ENCODE data around the gene CNTN5. TPM values are rescaled to one million over a fixed set of nuclear protein-coding genes. Genes with fewer than 3 reads are reported as not detected.

Gene CNTN5
- total and polyA plus RNA-seq, 10 of the 15 experiments (the other 5 are each of a cell fraction or from before 2014, with no cell fraction given): 0.01 TPM; not detected in 9

- no peak for TF ChIP-seq BRCA1 (IDR thresholded peaks at IDR 0.05; ENCODE audit: low read depth, low read length)
- TF ChIP-seq SMC3 (IDR thresholded peaks at IDR 0.05; ENCODE audit: borderline replicate concordance, low read length): no peak
- no peak for TF ChIP-seq FOS (IDR thresholded peaks at IDR 0.05; ENCODE audit: borderline replicate concordance, extremely low read depth, insufficient read length)
Observed at GRCh38 chr11:99568808-99569207, 548.1 kb downstream of the CNTN5 start (continued).

- Histone ChIP-seq H3K9ac (ENCODE audit: control insufficient read depth, insufficient read depth, low read length) (no peak overlapping the region), H4K20me1 (ENCODE audit: control insufficient read depth, insufficient read depth) (no peaks in the 10 kb centered on the region), H3K79me2 (ENCODE audit: control insufficient read depth, insufficient read depth, low read length) (no peaks in the 10 kb centered on the region), H3K4me2 (ENCODE audit: control insufficient read depth, insufficient read depth) (no peak overlapping the region), H3K4me1 (ENCODE audit: control insufficient read depth, insufficient read depth, low read length) (no peaks in the 10 kb centered on the region), H3K4me3 (no peak overlapping the region), H3K36me3 (ENCODE audit: control insufficient read depth in 2 of 2, insufficient read depth in 2 of 2, low read length in 1 of 2) (no peaks in the 10 kb centered on the region), H3K27me3 (replicated peaks in 1 of 2; ENCODE audit: control insufficient read depth in 2 of 2, insufficient read depth in 2 of 2, low read length in 1 of 2) (no peaks in the 10 kb centered on the region), H3K27ac (ENCODE audit: control insufficient read depth, insufficient read depth) (no peak overlapping the region), H2AFZ (ENCODE audit: control insufficient read depth, low read depth, low read length) (no peak overlapping the region), H3K9me3 (replicated peaks; ENCODE audit: control insufficient read depth, insufficient read depth, low read length) (no peaks in the 10 kb centered on the region)
- CTCF ChIA-PET: interaction anchor here (2.2 kb wide), 1 partner anchor 12 kb away, joined by 7 read pairs; no protein-coding TSS in a partner anchor
- no peak for DNase-seq (ENCODE audit: low read depth, low spot score)
- SMC1A ChIA-PET (ENCODE audit: uncharacterized antibody, unreplicated experiment): interaction anchor here (1.0 to 1.9 kb wide), 7 partner anchors 14 to 165 kb away, joined by 3 to 6 read pairs (median 5); no protein-coding TSS in a partner anchor
- in situ Hi-C loops (cut with MboI) (no loop called here), intact Hi-C loops (cut with micrococcal nuclease; ENCODE audit: unreplicated experiment) (no loop called here)
- TF ChIP-seq NRF1 (conservative IDR thresholded peaks at IDR 0.05; ENCODE audit: low read depth, low read length) (no peak), MXI1 (IDR thresholded peaks at IDR 0.05; ENCODE audit: low read depth, low read length) (no peak), NBN (IDR thresholded peaks at IDR 0.05) (no peak), IRF4 (IDR thresholded peaks at IDR 0.05; ENCODE audit: low read depth, low read length) (no peak), POU2F2 (IDR thresholded peaks at IDR 0.05; ENCODE audit: borderline replicate concordance, low read depth, low read length) (no peak), TARDBP (IDR thresholded peaks at IDR 0.05; ENCODE audit: borderline replicate concordance) (no peak), LARP7 (IDR thresholded peaks at IDR 0.05) (no peak), RFX5 (IDR thresholded peaks at IDR 0.05; ENCODE audit: low read depth, low read length) (no peak), RCOR1 (conservative IDR thresholded peaks at IDR 0.05; ENCODE audit: low read depth, low read length) (no peak), NR2C1 (IDR thresholded peaks at IDR 0.05) (no peak)
- RAD21 ChIA-PET (ENCODE audit: unreplicated experiment): interaction anchor here (1.0 to 1.6 kb wide), 3 partner anchors 22 to 116 kb away, joined by 4 to 5 read pairs (median 5); no protein-coding TSS in a partner anchor
- ATAC-seq: no peak; the same call in 2 of the 3 replicates
- POLR2A ChIA-PET: interaction anchor here (1.4 kb wide), 1 partner anchor 16 kb away, joined by 4 read pairs; no protein-coding TSS in a partner anchor
- FAIRE-seq: no peak
- WGBS (ENCODE audit: insufficient coverage, insufficient replicate concordance, low lambda C conversion rate, missing lambda C conversion rate): 21% methylated on average over 2 of the region's 2 CpGs
- BruUV-seq (replicated peaks): no TSS peak
Observed at GRCh38 chr11:99571094-99571493, 550.3 kb downstream of the CNTN5 start.
